ENCODE data around the gene F13A1.

DNA sequence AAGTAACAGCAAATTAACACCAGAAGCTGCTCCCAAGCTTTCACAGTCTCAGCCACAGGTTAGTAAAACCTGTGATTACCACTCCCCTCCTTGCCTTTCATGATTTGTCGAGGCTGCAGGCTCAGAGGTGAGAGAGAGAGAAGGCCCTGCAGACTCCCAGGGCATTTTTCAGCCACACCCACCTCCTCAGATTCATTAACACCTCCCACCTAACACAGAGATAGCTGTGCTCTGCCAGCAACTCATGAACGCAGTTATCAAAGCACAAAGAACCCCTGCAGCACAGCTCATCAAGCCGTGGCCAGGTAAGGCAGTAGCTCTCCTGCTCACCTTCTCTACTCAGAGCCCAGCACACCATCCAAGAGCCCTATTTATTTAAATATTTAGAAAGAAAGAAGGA is 27.1 kb downstream of the F13A1 start:
- TF ChIP-seq POLR2A (IDR thresholded peaks at IDR 0.05; ENCODE audit: low read length) (no peak), GATA1 (IDR thresholded peaks at IDR 0.05; ENCODE audit: low read depth, low read length) (no peak)
